Measurements from ENCODE around the gene PRKCI.

DNA sequence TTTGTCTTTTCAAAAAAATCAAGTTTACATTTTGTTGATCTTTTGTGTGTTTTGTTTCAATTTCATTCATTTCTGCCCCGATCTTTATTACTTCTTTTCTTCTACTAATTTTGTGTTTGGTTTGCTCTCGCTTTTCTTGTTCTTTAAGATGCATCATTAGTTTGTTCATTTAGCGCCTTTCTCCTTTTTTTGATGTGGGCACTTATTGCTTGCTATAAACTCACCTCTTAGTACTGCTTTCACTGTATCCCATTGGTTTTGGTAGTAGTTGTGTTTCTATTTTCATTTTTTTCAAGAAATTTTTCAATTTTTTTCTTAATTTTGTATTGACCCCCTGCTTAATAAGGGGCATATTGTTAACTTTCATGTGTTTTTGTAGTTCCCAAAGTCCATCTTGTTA lies 34.4 kb downstream of the PRKCI start:
- TF ChIP-seq, protein P1, sequence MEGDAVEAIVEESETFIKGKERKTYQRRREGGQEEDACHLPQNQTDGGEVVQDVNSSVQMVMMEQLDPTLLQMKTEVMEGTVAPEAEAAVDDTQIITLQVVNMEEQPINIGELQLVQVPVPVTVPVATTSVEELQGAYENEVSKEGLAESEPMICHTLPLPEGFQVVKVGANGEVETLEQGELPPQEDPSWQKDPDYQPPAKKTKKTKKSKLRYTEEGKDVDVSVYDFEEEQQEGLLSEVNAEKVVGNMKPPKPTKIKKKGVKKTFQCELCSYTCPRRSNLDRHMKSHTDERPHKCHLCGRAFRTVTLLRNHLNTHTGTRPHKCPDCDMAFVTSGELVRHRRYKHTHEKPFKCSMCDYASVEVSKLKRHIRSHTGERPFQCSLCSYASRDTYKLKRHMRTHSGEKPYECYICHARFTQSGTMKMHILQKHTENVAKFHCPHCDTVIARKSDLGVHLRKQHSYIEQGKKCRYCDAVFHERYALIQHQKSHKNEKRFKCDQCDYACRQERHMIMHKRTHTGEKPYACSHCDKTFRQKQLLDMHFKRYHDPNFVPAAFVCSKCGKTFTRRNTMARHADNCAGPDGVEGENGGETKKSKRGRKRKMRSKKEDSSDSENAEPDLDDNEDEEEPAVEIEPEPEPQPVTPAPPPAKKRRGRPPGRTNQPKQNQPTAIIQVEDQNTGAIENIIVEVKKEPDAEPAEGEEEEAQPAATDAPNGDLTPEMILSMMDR (IDR thresholded peaks at IDR 0.05) = no peak
- no peak for TF ChIP-seq EZH2 (IDR thresholded peaks at IDR 0.05; ENCODE audit: borderline replicate concordance, insufficient read depth, low read depth, low read length, poor library complexity, severe bottlenecking)
